ENCODE data around the gene RGS8.

Gene RGS8, protein sequence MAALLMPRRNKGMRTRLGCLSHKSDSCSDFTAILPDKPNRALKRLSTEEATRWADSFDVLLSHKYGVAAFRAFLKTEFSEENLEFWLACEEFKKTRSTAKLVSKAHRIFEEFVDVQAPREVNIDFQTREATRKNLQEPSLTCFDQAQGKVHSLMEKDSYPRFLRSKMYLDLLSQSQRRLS
- 0 reads per million in 2 experiments for total RNA-seq

DNA sequence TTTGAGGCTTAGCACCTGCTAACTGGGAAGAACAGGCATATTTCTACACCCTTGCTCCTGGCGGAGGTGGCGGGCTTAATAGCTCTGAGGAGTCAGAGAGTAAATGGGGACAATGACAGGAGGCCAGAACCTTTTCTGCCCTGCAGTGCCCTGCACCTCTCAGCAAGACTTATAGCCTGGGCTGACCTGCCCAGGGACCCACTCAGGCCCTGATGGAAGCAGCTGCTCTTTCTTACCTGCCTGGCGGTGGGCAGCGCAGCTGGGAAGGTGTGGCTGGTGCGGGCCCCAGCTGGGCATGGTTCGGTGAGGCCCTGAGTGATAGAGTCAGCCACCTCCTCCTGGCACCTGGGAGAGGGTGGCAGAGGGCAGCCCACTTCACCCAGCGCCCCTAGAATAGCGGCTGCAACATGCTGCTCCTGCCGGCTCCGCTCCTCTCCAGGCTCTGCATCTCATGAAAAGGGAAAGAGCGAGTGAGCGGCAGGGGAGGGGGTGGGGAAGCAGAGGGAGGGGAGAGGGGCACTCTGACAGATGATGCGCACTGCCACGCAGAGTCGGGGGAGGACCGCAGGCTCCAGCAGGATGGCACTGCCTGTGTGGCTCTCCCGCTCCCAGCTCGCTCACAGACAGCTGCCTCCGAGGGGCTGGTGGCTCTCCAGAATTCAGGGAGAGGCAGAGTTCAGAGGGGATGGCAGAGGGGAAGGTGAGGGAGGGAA, at the start of gene RGS8:
RGS8 (minus strand) TSS at position 472 of the 713 bp plus-strand sequence. CDS start 14,938 bp downstream, outside the sequence.
- no peak for DNase-seq (ENCODE audit: low read depth)

DNA sequence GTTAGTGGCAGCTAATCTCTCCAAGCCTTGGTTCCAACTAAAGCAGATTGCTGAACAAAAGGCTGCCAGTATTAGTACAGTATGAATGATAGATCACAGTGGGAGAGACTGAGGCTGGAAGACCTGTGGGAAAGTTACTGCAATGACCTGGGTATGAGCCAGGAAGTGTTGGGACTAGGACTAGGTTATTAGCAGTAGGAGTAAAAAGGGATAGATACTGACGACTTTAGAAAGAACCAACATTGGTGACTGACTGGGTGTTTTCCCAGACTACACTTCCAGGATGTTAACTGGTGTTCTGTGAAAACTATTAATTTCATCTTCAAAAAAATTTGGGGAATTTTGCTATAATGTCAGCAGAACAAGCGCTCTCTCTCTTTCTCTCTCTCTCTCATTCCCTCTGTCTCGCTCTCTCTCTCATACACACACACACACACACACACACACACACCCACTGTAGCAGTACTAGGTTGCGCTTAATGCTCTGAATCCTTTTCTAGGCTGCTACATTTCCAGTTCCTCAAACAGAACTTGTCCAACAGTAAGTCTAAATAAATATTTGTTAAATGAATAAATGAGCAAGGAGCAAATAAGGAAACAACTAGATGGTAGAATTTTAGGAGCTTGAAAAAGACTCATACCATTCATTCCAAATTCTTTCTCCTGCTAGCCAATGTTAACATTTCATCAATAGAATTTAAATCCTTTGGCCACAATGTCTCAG, 47.6 kb upstream of the RGS8 start:
- DNase-seq (ENCODE audit: low read depth): no peak

DNA sequence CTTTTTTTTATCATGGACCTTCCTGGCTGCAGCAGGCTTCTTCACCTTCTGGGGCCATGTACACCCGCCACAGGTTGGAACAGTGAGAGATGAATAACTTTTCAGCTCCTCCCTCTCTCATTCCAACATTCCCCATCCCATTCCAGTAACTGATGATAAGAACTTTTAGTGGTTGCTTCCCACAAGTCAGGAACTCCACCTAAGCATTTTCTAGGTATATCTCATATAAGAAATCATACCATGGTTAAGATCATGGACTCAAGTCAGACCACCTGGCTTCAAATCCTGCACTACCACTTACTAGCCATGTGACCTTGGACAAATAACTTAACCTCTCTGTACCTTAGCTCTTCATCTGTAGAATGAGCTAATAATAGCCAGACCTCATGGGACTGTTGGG, 42.5 kb upstream of the RGS8 start:
- no peak for DNase-seq (ENCODE audit: low read depth)

- no peak for DNase-seq (ENCODE audit: low read depth)
These were observed 41.2 kb upstream of the RGS8 start for GRCh38 chr1:182725259-182726255.

- no peak for DNase-seq (ENCODE audit: low read depth)
These were observed 39.8 kb upstream of the RGS8 start for GRCh38 chr1:182724215-182724614.

GRCh38 chr1:182723200-182723599, 38.8 kb upstream of the RGS8 start:
- DNase-seq (ENCODE audit: low read depth): no peak

- no peak for DNase-seq (ENCODE audit: low read depth)
These were observed 37.1 kb upstream of the RGS8 start for GRCh38 chr1:182721525-182721924.

DNA sequence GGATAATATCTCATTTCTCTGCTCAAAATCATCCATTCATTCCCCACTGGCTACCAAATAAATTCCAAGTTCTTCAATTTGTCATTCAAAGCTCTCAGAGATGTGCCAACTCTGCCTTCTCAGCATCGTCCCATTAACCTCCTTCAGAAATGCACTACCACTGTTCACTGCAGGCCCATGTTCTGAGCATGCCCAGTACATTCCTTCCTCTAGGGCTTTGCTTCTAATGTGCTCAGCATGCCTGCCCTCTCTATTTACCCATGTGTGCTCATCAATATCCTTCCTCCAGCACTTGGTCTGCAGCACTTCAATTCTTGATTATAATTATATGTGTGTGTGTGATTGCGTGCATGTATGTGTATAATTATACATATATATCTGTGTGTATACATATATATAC, 36.1 kb upstream of the RGS8 start:
- DNase-seq (ENCODE audit: low read depth): no peak

- DNase-seq (ENCODE audit: low read depth): no peak
These were observed 35.2 kb upstream of the RGS8 start for GRCh38 chr1:182719553-182719952.

- no peak for DNase-seq (ENCODE audit: low read depth)
These were observed 33.9 kb upstream of the RGS8 start for GRCh38 chr1:182718311-182718710.

- no peak for DNase-seq (ENCODE audit: low read depth)
These were observed 32.6 kb upstream of the RGS8 start for GRCh38 chr1:182716740-182717720.

DNA sequence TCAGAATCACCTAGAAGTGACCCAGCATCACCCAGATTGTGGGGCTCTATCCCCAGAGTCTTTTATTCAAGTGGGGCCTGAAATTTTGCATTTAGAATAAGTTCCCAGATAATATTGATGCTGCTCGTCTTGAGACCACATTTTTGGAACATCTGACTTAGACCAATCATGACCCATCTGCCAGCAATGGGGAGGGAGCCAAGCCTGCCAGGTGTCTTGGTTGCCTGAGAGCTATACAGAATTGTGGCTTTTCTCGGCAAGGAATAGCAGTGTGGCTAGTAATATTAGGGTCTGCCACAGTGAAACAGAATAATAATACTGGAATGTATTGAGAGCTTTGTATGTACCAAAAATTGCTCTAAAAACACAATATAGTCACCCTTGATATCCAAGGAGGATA, 31.1 kb upstream of the RGS8 start:
- no peak for DNase-seq (ENCODE audit: low read depth)

DNA sequence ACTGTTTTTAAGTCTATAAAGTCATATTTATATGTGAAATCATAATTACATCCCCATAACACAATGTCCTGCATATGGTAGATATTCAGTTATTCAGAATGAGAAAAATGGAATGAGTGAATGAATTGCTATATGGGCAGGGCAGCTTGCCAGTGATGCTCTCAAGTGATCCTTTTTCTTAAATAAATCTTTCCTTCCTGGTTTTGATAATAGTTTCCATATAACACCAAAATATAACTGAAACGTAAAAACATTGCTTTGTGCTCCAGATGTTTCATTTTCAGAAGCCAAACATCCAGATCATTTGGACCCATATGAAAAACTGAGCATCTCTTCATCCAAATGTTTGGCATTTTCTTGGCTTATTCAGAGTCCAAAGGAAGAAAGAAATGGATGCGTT, 30.2 kb upstream of the RGS8 start:
- no peak for DNase-seq (ENCODE audit: low read depth)

DNA sequence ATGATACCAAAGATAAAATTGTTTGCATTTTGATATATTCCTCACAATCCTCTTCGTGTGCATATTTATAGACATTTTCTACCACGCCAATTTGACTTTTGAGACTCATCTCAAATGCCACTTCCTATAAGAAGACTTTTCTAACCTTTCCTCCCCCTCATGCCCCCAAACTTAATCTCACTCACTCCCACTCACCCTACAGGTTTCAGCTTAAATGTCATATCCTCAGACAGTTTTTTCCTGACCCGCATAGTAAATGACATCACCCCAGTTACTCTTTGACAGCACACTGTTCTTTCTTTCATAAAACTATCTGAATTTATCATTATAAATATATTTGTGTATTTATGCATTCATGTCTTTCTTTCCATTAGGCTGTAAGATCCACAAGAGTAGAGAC, 29.6 kb upstream of the RGS8 start:
- no peak for DNase-seq (ENCODE audit: low read depth)

GRCh38 chr1:182713492-182713891, 29.1 kb upstream of the RGS8 start:
- no peak for DNase-seq (ENCODE audit: low read depth)

GRCh38 chr1:182709855-182710254, 25.5 kb upstream of the RGS8 start:
- no peak for DNase-seq (ENCODE audit: low read depth)

DNA sequence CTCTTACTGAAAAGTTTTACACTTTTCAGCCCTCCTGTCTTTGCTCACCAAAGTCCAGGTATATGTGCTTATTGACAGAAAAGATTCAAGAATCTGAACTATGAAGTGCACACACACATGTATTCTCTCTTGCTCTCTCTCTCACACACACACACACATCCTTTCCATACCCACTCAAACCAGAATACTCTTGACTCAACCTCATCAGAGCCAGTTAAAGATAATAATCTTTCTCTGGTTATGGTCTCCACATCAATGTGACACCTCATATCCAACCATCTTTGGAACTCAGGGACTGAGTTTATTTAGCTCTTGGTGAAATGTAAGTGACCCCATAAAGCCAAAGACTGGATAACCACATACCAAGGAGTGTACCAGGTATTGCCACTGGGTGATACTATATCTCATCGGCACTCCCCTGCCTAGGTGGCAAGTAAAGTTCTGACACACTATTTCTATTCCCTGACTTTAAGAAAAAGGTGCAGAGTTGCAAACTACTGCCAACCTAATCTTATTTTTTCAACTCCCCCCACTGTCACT, 24.9 kb upstream of the RGS8 start:
- no peak for DNase-seq (ENCODE audit: low read depth)

- DNase-seq (ENCODE audit: low read depth): no peak
These were observed 22.7 kb upstream of the RGS8 start for GRCh38 chr1:182707122-182707521.

DNA sequence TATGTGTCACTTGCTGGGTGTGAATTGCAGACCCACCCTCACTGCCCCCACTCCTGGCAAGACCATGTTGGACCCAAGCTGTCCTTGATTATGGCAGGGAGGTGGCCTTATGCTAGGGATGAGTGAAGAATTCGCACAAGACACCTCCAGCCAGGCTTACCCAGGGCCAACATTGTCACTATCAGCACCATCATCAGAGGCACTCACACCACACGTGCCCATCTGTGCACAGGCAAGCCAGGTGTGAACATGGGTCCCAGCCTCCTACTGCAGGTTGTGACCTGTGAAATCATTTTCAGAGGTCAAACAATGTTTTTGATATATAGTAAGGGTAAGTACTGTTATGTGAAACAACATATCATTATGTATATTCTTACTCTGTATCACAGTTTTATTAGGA, 20.3 kb upstream of the RGS8 start:
- no peak for DNase-seq (ENCODE audit: low read depth)

GRCh38 chr1:182703539-182703938, 19.2 kb upstream of the RGS8 start:
- no peak for DNase-seq (ENCODE audit: low read depth)

Measured in T follicular helper cell (primary cell).